Neural progenitor cell (in vitro differentiated cells): ENCODE data around the gene MACROH2A1.

ENCODE experiments used
- CTCF ChIP-seq: fragments of 200-600 bp; sonication (generic); IDR thresholded peaks from 2 replicates; pipeline ENCODE4 v1.5.1; 2017; ENCODE audit warnings: antibody characterized with exemption, mild to moderate bottlenecking
- EZH2 ChIP-seq: fragments of 200-600 bp; sonication (generic); IDR thresholded peaks from 2 replicates; pipeline ENCODE4 v1.6.1; 2017; ENCODE audit warnings: antibody characterized with exemption, mild to moderate bottlenecking, moderate library complexity

- TF ChIP-seq CTCF (no peak), EZH2 (no peak)
Measured at GRCh38 chr5:135319458-135319857, 79.6 kb downstream of the MACROH2A1 start.
